Fibroblast of lung (primary cell): Measurements from ENCODE around the gene CALHM3.

ENCODE experiments used
- CTCF ChIP-seq, 2 donors: IDR thresholded peaks in 1 of 2; conservative IDR thresholded peaks in 1 of 2; 1 replicate in 1 of 2; 2 replicates in 1 of 2; pipeline ENCODE4 v1.5.1; 2011 to 2012; ENCODE audit warnings: low read length in 2 of 2, control low read depth in 1 of 2, inconsistent platforms in 1 of 2, low read depth in 1 of 2, mild to moderate bottlenecking in 1 of 2
- EZH2 ChIP-seq: IDR thresholded peaks from 2 replicates; pipeline ENCODE4 v1.5.1; 2012; ENCODE audit warnings: low read length, control low read depth, mild to moderate bottlenecking; ENCODE audit errors: missing control alignments

DNA sequence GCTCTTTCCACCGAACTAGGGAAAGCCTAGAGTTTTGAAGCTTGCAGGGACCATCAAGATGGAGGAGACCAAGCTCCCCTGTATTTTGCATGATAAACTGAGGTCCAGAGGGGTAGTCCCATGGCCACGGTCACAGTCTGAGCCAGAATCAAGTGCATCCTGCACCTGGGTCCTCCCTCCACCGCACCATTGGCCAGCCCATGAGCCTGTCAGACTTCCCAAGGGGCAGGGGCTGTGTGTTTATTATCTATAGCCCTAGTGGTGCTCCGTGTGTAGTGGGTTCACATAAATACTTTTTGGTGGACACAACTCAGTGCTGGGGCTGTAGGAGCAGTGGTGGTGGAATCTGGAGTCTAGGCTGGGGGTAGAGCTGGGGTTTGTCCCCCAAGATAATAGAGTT is 3.6 kb downstream of the CALHM3 start:
- TF ChIP-seq CTCF (conservative IDR thresholded peaks at IDR 0.05 in 1 of 2, IDR thresholded peaks at IDR 0.05 in 1 of 2; ENCODE audit: low read depth in 1 of 2, low read length in 2 of 2) (no peak), EZH2 (no peak)
